ENCODE measurements around the gene GGTLC2.
"Not testable (repeated sequence)": the region's sequence is repeated elsewhere in the genome, so short reads cannot be mapped to it uniquely, and the experiment has no call there.

GGTLC2 gene

GRCh38 chr22:22644314-22644713 lies at the start of gene GGTLC2:
GGTLC2 (plus strand) TSS chr22:22644614; CDS start chr22:22646346, 1,732 bp downstream.
- H3K27ac ChIP-seq; H3K4me3 ChIP-seq (ENCODE audit: low read depth in 1 of 2, low read length in 1 of 2); H3K27me3 ChIP-seq; H3K4me1 ChIP-seq (ENCODE audit: control insufficient read depth in 1 of 2, insufficient read depth in 1 of 2, low read depth in 1 of 2, low read length in 1 of 2); H3K36me3 ChIP-seq; H3K9me3 ChIP-seq: not testable (repeated sequence)

GRCh38 chr22:22595001-22595835 lies 49.2 kb upstream of the GGTLC2 start:
- Histone ChIP-seq H3K9me3 (no peaks in the 10 kb centered on the region), H3K4me3 (ENCODE audit: low read depth in 1 of 2, low read length in 1 of 2) (no peak overlapping the region), H3K36me3 (no peaks in the 10 kb centered on the region), H3K27me3 (peaks cover 8% of the 10 kb centered on the region), H3K4me1 (ENCODE audit: control insufficient read depth in 1 of 2, insufficient read depth in 1 of 2, low read depth in 1 of 2, low read length in 1 of 2) (no peaks in the 10 kb centered on the region), H3K27ac (no peak overlapping the region)
- TF ChIP-seq CTCF (IDR thresholded peaks at IDR 0.05), result no peak

- no peaks in the 10 kb centered on the region for H3K4me1 ChIP-seq (ENCODE audit: control insufficient read depth in 1 of 2, insufficient read depth in 1 of 2, low read depth in 1 of 2, low read length in 1 of 2)
- no peak for TF ChIP-seq CTCF (IDR thresholded peaks at IDR 0.05)
- no peaks in the 10 kb centered on the region for H3K9me3 ChIP-seq
- H3K27me3 ChIP-seq, result no peaks in the 10 kb centered on the region
- H3K36me3 ChIP-seq, result no peaks in the 10 kb centered on the region
- no peak overlapping the region for H3K27ac ChIP-seq
- H3K4me3 ChIP-seq (ENCODE audit: low read depth in 1 of 2, low read length in 1 of 2), result no peak overlapping the region
These were observed 46.3 kb upstream of the GGTLC2 start for GRCh38 chr22:22598144-22598543.

GRCh38 chr22:22599248-22599647 lies 45.2 kb upstream of the GGTLC2 start:
- Histone ChIP-seq H3K27ac (no peak overlapping the region), H3K36me3 (no peaks in the 10 kb centered on the region), H3K4me3 (ENCODE audit: low read depth in 1 of 2, low read length in 1 of 2) (no peak overlapping the region), H3K27me3 (no peaks in the 10 kb centered on the region), H3K9me3 (no peaks in the 10 kb centered on the region), H3K4me1 (ENCODE audit: control insufficient read depth in 1 of 2, insufficient read depth in 1 of 2, low read depth in 1 of 2, low read length in 1 of 2) (no peaks in the 10 kb centered on the region)
- no peak for TF ChIP-seq CTCF (IDR thresholded peaks at IDR 0.05)

GRCh38 chr22:22600531-22601261 lies 43.7 kb upstream of the GGTLC2 start:
- no peaks in the 10 kb centered on the region for H3K36me3 ChIP-seq
- no peak overlapping the region for H3K27ac ChIP-seq
- TF ChIP-seq CTCF (IDR thresholded peaks at IDR 0.05), result no peak
- H3K9me3 ChIP-seq, result no peaks in the 10 kb centered on the region
- H3K4me1 ChIP-seq (ENCODE audit: control insufficient read depth in 1 of 2, insufficient read depth in 1 of 2, low read depth in 1 of 2, low read length in 1 of 2), result no peaks in the 10 kb centered on the region
- H3K27me3 ChIP-seq, result no peaks in the 10 kb centered on the region
- no peak overlapping the region for H3K4me3 ChIP-seq (ENCODE audit: low read depth in 1 of 2, low read length in 1 of 2)

GRCh38 chr22:22603470-22603947 lies 40.9 kb upstream of the GGTLC2 start:
- Histone ChIP-seq H3K4me3 (ENCODE audit: low read depth in 1 of 2, low read length in 1 of 2) (no peak overlapping the region), H3K27ac (no peak overlapping the region), H3K4me1 (ENCODE audit: control insufficient read depth in 1 of 2, insufficient read depth in 1 of 2, low read depth in 1 of 2, low read length in 1 of 2) (no peaks in the 10 kb centered on the region), H3K9me3 (no peaks in the 10 kb centered on the region), H3K27me3 (no peaks in the 10 kb centered on the region), H3K36me3 (no peaks in the 10 kb centered on the region)
- no peak for TF ChIP-seq CTCF (IDR thresholded peaks at IDR 0.05)

Measured in neutrophil (primary cell).